Colonic mucosa (tissue), 4 donors: ENCODE data around the gene ERBB2. TPM values are rescaled to one million over a fixed set of nuclear protein-coding genes. Genes with fewer than 3 reads are reported as not detected.
"Not testable (repeated sequence)": the region's sequence is repeated elsewhere in the genome, so short reads cannot be mapped to it uniquely, and the experiment has no call there.

Experiments used
- DNase-seq: peaks from one replicate; pipeline ENCODE4 v3.0.0-alpha.2; 2020
- H3K27ac ChIP-seq: fragments of 200-600 bp; one replicate; pipeline ENCODE4 v1.8.0; 2021
- H3K27me3 ChIP-seq: fragments of 200-600 bp; one replicate; pipeline ENCODE4 v1.8.0; 2021
- H3K36me3 ChIP-seq: fragments of 200-600 bp; one replicate; pipeline ENCODE4 v1.8.0; 2021
- H3K4me1 ChIP-seq: fragments of 200-600 bp; one replicate; pipeline ENCODE4 v1.8.0; 2021; ENCODE audit warnings: mild to moderate bottlenecking
- H3K4me3 ChIP-seq: fragments of 200-600 bp; one replicate; pipeline ENCODE4 v1.8.0; 2021
- H3K9ac ChIP-seq, 2 donors: one replicate each; pipeline ENCODE4 v1.7.0; 2013; ENCODE audit warnings: control low read depth in 2 of 2, low read depth in 2 of 2, low read length in 2 of 2
- H3K9me3 ChIP-seq: fragments of 200-600 bp; one replicate; pipeline ENCODE4 v1.8.0; 2021
- intact Hi-C: fragments of 100-400 bp; cut with DNase I; formaldehyde crosslinking; loops from one replicate; pipeline ENCODE4 v1.14.1; 2022
- total RNA-seq, 2 donors: library from RNA; stranded (reverse); fragmentation: NEBNext Ultra II Directional in 1 of 2; extraction: Animal tissue kit (Norgen Biotek cat#: 25700) in 1 of 2; gene quantifications; one replicate each; pipeline ENCODE4 v1.2.1, GENCODE V29; 2021
- TF ChIP-seq, protein P1 (sequence below): fragments of 200-600 bp; IDR thresholded peaks from one replicate; pipeline ENCODE4 v1.8.0; 2022; ENCODE audit warnings: antibody characterized with exemption, mild to moderate bottlenecking
- donor health status: healthy.
- donor health status: DM: no; HTN: no; CAD: no.
- donor health status: DM: no; HTN: no; CAD: no.

ERBB2 gene
- total RNA-seq, 2 donors from 2014 or later: 153 to 174 TPM

GRCh38 chr17:39761861-39762496 is 62.1 kb downstream of the ERBB2 start:
- no peak overlapping the region for H3K9ac ChIP-seq
- no peak overlapping the region for H3K4me3 ChIP-seq
- H3K9me3 ChIP-seq: no peaks in the 10 kb centered on the region
- intact Hi-C loops: no loop called here
- no peak overlapping the region for H3K27ac ChIP-seq
- no peaks in the 10 kb centered on the region for H3K36me3 ChIP-seq
- TF ChIP-seq, protein P1, sequence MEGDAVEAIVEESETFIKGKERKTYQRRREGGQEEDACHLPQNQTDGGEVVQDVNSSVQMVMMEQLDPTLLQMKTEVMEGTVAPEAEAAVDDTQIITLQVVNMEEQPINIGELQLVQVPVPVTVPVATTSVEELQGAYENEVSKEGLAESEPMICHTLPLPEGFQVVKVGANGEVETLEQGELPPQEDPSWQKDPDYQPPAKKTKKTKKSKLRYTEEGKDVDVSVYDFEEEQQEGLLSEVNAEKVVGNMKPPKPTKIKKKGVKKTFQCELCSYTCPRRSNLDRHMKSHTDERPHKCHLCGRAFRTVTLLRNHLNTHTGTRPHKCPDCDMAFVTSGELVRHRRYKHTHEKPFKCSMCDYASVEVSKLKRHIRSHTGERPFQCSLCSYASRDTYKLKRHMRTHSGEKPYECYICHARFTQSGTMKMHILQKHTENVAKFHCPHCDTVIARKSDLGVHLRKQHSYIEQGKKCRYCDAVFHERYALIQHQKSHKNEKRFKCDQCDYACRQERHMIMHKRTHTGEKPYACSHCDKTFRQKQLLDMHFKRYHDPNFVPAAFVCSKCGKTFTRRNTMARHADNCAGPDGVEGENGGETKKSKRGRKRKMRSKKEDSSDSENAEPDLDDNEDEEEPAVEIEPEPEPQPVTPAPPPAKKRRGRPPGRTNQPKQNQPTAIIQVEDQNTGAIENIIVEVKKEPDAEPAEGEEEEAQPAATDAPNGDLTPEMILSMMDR: no peak
- no peaks in the 10 kb centered on the region for H3K27me3 ChIP-seq
- DNase-seq: no peak
- H3K4me1 ChIP-seq: no peaks in the 10 kb centered on the region

- intact Hi-C loops: no loop called here
- Histone ChIP-seq H3K27me3 (no peaks in the 10 kb centered on the region), H3K4me3 (no peak overlapping the region), H3K36me3 (no peaks in the 10 kb centered on the region), H3K4me1 (no peaks in the 10 kb centered on the region), H3K9ac (no peak overlapping the region), H3K27ac (no peak overlapping the region), H3K9me3 (no peaks in the 10 kb centered on the region)
- DNase-seq: no peak
- TF ChIP-seq, protein P1: no peak
Measured at GRCh38 chr17:39763051-39763820, 63.4 kb downstream of the ERBB2 start.

- H3K27me3 ChIP-seq, H3K27ac ChIP-seq, H3K9ac ChIP-seq, H3K4me3 ChIP-seq, H3K9me3 ChIP-seq, DNase-seq, intact Hi-C loops, H3K36me3 ChIP-seq, H3K4me1 ChIP-seq: not testable (repeated sequence)
Measured at GRCh38 chr17:39764171-39764570, 64.3 kb downstream of the ERBB2 start.

DNA sequence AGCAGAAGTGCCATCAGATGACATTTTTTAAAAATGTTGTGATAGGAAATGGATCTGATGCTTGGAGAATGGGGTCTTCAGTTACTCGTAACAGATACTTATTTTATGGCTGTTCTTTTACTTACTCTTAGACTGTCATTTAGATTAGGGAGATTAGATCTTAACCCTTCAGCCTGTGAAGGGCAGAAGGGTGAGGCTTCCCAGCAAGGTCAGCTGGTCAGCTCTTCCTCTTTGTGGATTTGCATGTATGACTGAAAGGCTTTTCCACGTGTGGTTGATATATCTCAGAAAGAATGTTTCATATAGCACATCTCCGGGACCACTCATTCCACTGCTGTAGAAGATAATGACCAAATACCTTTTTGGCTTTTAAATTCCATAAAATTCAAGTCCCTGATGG is 65.3 kb downstream of the ERBB2 start:
- H3K27ac ChIP-seq: no peak overlapping the region
- no peaks in the 10 kb centered on the region for H3K36me3 ChIP-seq
- TF ChIP-seq, protein P1: no peak
- DNase-seq: no peak
- intact Hi-C loops: no loop called here
- no peaks in the 10 kb centered on the region for H3K4me1 ChIP-seq
- no peak overlapping the region for H3K9ac ChIP-seq
- no peak overlapping the region for H3K4me3 ChIP-seq
- H3K9me3 ChIP-seq: no peaks in the 10 kb centered on the region
- no peaks in the 10 kb centered on the region for H3K27me3 ChIP-seq

GRCh38 chr17:39765766-39766165 is 65.9 kb downstream of the ERBB2 start:
- intact Hi-C loops: no loop called here
- Histone ChIP-seq H3K4me1 (no peaks in the 10 kb centered on the region), H3K36me3 (no peaks in the 10 kb centered on the region), H3K9me3 (no peaks in the 10 kb centered on the region), H3K27me3 (no peaks in the 10 kb centered on the region), H3K9ac (no peak overlapping the region), H3K27ac (no peak overlapping the region), H3K4me3 (no peak overlapping the region)
- TF ChIP-seq, protein P1: no peak
- no peak for DNase-seq

DNA sequence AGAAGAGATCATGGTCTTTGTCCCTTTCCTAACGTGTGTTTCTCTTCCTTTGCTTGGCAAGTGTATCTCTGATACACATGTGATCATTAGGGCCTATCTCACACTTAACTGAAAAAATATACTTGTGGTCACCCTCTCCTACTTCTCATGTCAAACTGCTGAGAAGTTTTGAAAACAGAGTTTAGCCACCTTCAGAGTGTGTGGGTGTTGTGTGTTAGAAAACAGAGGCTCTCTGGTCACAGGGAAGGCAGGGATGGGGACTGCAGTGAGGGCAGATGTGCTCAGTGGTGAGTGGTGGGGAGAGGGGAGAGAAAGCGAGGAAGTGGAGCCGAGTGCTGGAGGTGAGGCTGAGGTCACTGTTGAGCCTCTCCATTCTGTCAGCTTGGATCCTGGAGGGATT is 67.3 kb downstream of the ERBB2 start:
- no peak overlapping the region for H3K9ac ChIP-seq
- H3K27ac ChIP-seq: no peak overlapping the region
- H3K4me1 ChIP-seq: no peaks in the 10 kb centered on the region
- no peaks in the 10 kb centered on the region for H3K36me3 ChIP-seq
- no peaks in the 10 kb centered on the region for H3K27me3 ChIP-seq
- intact Hi-C loops: no loop called here
- no peaks in the 10 kb centered on the region for H3K9me3 ChIP-seq
- no peak for DNase-seq
- TF ChIP-seq, protein P1: no peak
- no peak overlapping the region for H3K4me3 ChIP-seq
